Kidney capillary endothelial cell (primary cell): Measurements from ENCODE around the gene CPTP.
"Not testable (repeated sequence)": the region's sequence is repeated elsewhere in the genome, so short reads cannot be mapped to it uniquely, and the experiment has no call there.

ENCODE experiments used
- DNase-seq: peaks from one replicate; pipeline ENCODE4 v3.0.0-alpha.2; 2018; ENCODE audit warnings: low spot score

The CPTP gene

GRCh38 chr1:1366699-1367066 lies 42.1 kb downstream of the CPTP start:
- no peak for DNase-seq

GRCh38 chr1:1367315-1367714 lies 42.7 kb downstream of the CPTP start:
- no peak for DNase-seq

GRCh38 chr1:1370094-1370493 lies 45.5 kb downstream of the CPTP start:
- not testable (repeated sequence) for DNase-seq

- no peak for DNase-seq
These were observed 46.2 kb downstream of the CPTP start for GRCh38 chr1:1370771-1371300.

- no peak for DNase-seq
These were observed 46.8 kb downstream of the CPTP start for GRCh38 chr1:1371364-1371745.

GRCh38 chr1:1371746-1372711 lies 47.4 kb downstream of the CPTP start:
- peak; percentile 31 for DNase-seq

GRCh38 chr1:1373051-1373814 lies 48.6 kb downstream of the CPTP start:
- DNase-seq, result no peak

- no peak for DNase-seq
These were observed 49.4 kb downstream of the CPTP start for GRCh38 chr1:1373815-1374588.

GRCh38 chr1:1374589-1374928 lies 50.0 kb downstream of the CPTP start:
- no peak for DNase-seq

- DNase-seq, result peak; percentile 99
These were observed 50.5 kb downstream of the CPTP start, which contains the start of gene AURKAIP1 for GRCh38 chr1:1374929-1375662. Gene AURKAIP1 (minus strand): TSS chr1:1375207. CDS start chr1:1374756, 451 bp downstream.

GRCh38 chr1:1376551-1377226 lies 52.1 kb downstream of the CPTP start:
- no peak for DNase-seq

- no peak for DNase-seq
These were observed 53.1 kb downstream of the CPTP start for GRCh38 chr1:1377540-1378205.
